HG03378 (cell line): ENCODE data around the gene ARHGAP22.

Source experiments
- ATAC-seq: cut with Tn5 transposase; IDR thresholded peaks from one replicate; pipeline ENCODE4 v1.9.1; 2021; ENCODE audit warnings: mild to moderate bottlenecking, moderate library complexity; ENCODE audit not compliant: unreplicated experiment

ARHGAP22 gene

GRCh38 chr10:48589266-48589665 lies 15.6 kb downstream of the ARHGAP22 start:
- no peak for ATAC-seq

- no peak for ATAC-seq
Measured at GRCh38 chr10:48587819-48588218, 17.1 kb downstream of the ARHGAP22 start.

DNA sequence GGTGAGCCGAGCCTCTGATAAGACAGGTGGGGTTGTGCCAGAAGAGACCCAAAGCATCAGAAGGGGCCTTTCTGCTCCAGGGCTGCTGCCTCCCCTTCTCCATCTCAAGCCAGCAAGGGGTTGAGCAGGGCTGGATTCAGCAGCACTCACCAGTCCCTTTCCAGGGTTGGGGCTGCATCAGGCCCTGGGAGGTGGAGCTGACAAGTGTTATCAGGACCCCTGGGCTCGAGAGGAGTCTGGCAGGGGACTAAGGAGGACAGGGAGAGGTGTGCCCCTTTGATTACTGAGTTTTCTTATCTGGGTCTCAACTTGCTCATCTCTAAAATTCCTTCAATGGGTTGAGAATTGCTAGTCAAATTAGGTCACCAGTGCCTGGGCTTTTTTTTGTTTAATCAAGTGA lies 17.8 kb downstream of the ARHGAP22 start:
- ATAC-seq: no peak

- ATAC-seq: no peak
Measured at GRCh38 chr10:48582970-48583369, 21.9 kb downstream of the ARHGAP22 start.

DNA sequence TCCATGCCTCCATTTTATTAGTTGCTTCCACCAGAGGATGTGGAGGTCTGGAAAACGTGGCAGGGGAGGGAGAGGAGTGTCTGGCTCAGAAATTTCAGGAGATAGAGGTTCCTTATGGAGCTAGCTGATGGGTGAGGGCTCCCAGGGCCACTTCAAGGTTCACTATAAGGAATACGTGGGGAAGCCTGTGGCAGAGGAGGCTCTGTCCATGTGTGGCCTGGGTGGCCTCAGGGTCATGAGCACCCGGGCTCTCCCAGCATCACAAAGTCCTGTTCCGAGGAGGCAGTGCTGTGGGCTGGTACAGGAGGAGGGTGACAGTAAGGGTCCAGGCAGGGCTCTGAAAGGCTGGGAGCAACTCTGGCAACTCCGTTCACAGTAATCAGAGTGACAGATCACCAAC lies 24.6 kb downstream of the ARHGAP22 start:
- ATAC-seq: no peak

DNA sequence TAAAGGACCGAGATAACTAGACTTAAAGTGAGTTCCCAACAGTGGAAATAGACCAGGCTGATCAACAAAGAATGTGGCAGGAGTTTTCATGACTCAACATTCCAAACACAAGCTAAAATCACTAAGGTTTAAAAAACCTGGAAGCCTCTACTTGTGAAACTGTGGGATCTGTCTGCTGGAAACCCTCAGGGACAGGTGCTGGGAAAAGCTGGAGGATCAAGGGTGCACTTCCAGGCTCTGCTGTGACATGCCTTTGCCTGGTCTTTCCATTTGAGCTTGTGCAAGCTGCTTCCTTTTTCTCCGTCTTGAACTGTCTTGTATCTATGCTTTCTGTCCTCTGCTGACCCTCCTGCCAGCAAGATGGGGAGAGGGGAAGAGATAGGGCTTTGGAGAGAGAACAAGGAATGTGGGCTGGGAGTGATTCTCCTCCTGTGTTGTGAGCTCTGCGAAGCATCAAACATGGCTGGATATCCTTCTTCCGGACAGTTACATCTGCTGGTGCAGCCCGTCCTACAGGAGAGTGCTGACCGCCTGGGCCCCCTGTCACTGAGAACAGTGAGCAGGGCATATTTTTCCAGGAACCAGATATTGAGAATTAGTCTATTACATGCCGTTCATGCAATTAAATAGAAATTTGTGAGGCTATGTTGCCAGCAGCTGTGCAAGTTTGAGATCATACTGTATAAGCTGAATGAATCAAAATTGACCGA lies 25.5 kb downstream of the ARHGAP22 start:
- ATAC-seq: no peak

DNA sequence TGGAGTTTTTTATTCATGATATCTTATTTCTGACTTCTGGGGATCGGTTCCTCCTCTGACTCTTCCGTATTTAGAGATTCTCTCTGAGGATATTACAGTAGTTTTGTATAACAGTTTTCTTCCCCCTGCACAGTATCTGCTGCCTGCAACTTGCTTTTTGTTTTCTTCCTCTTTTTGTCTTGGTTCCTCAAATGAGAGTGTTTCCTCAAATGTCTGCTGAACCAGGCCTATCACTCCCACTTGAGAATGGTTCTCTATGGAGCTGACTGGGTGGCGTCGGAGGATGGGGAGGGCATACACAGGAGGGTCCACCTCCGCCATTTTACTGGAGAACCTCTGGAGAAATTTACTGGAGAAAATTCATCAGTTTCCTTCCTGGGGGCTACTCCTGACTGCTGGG lies 27.7 kb downstream of the ARHGAP22 start:
- ATAC-seq: no peak

DNA sequence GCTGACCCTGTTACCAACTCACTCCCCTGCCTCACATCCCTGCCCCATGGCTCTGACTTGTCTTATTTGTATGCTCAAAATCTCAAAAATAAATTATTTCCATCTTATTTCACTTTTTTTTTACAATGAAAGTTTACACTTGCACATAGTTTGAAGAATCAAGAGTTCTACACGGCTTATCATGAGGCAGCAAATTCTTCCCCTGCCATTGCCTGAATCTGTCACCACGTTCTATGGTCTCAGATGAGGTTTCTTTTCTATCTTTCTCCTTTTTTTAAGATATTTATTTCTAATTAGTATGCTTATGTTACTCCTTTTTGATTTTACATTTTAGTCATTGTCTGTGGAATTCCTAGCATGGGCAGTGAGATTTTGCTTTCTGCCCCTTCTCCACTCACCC lies 28.4 kb downstream of the ARHGAP22 start:
- ATAC-seq: no peak

DNA sequence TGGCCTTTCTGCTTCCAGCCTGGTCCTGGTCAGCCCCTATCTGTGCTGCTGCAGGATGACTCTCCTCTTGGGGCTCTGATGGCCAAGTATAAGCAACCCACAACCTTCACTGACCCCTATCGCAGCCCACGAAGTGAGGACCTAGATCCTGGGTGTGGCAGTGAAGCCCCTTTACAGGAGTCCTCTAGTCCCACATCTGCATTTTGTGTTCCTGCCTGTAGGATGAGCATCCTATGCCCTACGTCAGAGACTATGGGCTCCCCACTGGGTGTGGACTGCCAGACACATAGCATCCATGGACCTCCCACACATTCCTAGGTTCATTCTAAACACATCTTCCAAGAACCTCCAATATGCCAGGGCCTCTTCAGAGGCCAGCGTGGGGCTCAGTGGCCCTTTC lies 29.0 kb downstream of the ARHGAP22 start:
- ATAC-seq: no peak

GRCh38 chr10:48574817-48575380 lies 30.0 kb downstream of the ARHGAP22 start:
- ATAC-seq: no peak

DNA sequence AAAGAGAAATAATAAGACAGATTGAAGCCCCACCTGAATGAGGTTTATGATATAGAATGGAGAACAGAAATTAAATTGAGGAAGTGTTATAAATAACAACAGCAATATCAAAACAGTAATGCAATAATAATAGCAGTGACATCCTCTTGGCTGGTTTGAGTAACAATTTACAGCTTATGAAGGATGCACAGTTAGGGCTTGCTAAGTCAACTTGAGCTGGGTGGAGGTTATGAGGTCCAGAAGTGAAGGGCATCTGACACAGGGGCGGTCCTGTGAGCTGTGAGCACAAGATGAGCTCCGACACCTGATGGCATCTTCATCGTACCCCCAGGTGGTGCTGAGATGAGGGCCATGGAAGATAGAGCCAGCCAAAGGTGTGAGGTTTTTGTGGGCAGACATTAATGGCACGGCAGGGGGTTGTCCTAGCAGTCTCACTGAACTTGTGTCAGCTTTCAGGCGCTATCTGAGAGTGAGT lies 30.5 kb downstream of the ARHGAP22 start:
- no peak for ATAC-seq

DNA sequence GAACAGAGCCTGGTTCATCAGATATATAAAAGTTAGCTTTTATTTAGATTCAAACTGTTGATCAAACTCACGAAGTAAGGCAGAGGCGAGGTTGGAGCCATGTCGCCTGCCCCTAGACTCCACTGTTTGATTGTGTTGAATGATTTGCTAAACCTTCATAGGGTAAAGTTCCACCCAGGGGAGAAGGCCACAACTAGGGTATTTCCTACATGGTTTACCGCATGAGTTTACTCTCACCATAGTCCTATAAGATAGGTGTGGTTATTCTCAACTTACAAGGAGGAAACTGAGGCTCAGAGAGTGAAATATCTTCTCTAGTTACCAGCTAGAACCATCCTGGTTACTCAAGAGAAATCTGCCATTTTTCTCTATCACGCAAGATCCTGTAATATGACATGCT lies 31.8 kb downstream of the ARHGAP22 start:
- ATAC-seq: no peak

DNA sequence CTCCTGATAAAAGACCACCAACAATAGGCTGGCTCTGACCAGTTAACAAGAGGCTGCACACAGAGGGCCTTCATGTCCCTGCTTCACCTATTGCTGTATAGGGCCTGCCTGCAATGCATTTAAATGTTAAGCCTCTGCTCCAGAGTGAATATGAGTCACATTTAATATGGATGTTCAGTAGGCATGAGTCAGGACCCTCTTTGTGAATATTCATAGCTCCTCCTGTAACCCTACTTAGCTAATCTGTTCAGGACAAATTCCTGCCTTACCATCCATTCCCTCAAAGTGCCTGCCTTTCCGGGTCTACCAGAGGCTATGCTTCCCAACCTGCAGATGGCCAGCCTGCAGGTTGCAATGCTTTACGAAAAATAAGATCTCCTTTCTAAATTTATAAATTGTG lies 32.5 kb downstream of the ARHGAP22 start:
- ATAC-seq: no peak

DNA sequence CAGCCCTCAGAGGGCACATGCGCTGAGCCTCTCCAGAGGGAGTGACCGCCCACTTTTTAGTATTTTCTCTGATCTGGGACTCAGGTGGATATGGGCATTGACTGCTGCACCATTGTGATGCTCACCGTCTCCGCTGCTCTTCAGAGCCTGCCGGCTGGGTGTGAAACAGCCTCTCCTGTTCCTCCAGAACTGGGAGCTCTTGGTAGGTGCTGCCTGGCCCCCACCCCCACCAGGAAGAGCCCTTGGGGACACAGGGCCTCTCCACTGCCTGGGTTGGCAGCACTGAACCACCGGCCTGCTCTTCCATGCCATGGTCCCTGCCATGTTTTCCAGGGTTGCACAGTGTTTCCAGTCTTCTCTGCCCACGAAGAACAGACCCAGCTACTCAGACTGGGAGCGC lies 36.3 kb downstream of the ARHGAP22 start:
- no peak for ATAC-seq

DNA sequence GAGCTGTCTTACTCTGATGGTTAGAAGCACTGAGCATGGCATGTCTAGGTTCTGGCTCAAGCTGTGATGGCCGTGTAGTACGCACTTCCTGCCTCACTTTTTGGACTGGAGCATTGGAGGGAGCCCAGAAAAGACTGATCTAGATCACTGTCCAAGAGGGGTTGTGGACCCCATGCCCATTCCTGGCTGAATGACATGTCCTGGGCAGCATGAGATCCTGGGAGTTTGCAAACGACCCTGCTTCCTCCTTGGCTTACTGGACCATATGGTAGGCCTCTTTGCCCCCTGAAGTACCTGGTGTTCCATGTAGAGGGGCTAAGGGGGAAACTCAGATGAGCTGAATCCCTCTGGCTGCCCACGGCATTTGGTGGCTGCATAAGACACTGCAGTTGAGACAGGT lies 36.7 kb downstream of the ARHGAP22 start:
- no peak for ATAC-seq

GRCh38 chr10:48567346-48567745 lies 37.5 kb downstream of the ARHGAP22 start:
- ATAC-seq: no peak

GRCh38 chr10:48564466-48565160 lies 40.3 kb downstream of the ARHGAP22 start:
- ATAC-seq: no peak

DNA sequence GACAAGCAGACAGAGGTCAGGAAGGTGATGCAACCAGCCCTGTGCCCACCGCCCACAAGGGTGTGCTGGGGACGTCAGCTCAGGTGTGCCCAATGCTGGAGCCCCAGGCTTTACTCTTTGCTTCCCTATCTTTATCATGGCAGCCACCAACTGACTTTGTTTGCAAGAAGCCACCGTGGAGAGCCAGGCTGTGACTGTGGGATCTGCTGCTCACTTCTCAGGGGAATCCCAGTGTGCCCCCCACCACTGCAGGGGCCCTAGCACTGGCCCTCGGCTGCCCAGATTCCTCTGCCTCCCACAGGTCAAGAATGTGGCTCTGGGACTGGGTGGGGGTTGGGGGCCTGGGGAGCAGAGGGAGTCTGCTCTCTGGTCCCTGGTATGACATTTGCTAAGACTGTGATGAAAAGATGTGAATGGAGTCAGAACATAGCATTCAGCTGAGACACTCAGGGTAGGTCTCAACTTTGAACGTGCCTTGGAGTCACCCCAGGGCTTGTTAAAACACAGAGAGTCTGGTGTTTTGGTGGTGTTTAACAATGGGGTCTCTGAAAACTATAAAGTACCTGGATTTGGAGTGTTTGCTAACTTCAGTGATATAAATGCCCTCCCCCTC lies 47.3 kb downstream of the ARHGAP22 start:
- ATAC-seq: no peak

GRCh38 chr10:48556713-48557112 lies 48.2 kb downstream of the ARHGAP22 start:
- ATAC-seq: no peak

DNA sequence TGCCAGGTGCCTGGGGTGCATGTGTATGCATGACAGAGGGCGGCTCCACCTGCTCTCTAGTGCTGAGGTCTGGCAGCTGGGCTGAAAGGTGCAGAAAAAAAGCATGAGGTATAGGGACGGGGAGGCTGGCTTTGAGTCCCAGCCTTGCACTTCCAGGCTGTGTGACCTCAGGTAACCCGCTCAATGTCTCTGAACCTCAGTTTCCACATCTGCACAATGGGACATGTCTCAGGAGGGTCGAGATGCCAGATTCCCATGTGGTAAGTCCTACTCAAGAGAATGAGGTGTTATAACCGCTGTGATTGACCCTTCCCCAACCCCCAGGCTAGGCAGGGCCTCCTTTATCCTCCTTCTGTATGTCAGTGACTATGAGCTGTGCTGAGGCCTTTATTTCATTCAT lies 48.8 kb downstream of the ARHGAP22 start:
- ATAC-seq: no peak

- ATAC-seq: no peak
Measured at GRCh38 chr10:48555310-48556042, 49.4 kb downstream of the ARHGAP22 start.
